ENCODE results near the gene SNCG. TPM values are rescaled to one million over a fixed set of nuclear protein-coding genes. Genes with fewer than 3 reads are reported as not detected.

The SNCG gene
- polyA plus RNA-seq, 2 of the 4 experiments (the other 2 are of a cell fraction), result 7.4 to 17.9 TPM

- CTCF ChIA-PET, result interaction anchor here (0.7 to 4.3 kb wide), 9 partner anchors 10 to 564 kb away, joined by 3 to 24 read pairs (median 4); partner anchors contain the start of genes ADIRF and SNCG
- H3K4me3 ChIP-seq, result no peak overlapping the region
- no peak for ATAC-seq
- POLR2A ChIA-PET, result no interaction called here
- H3K27ac ChIP-seq, result no peak overlapping the region
- no peaks in the 10 kb centered on the region for H3K9me3 ChIP-seq
- 93% methylated on average over 77 of the region's 94 CpGs for WGBS (ENCODE audit: missing lambda C conversion rate)
- no peak for DNase-seq (ENCODE audit: low read depth in 1 of 2, low spot score in 1 of 2)
- 0 out of 3 replicates have a peak, but pooled peaks cover 4% of the 10 kb centered on the region for H3K4me1 ChIP-seq
- no peak for FAIRE-seq
- TF ChIP-seq HES2 (IDR thresholded peaks at IDR 0.05) (no peak), CBX2 (IDR thresholded peaks at IDR 0.05; ENCODE audit: borderline replicate concordance, low read depth) (no peak)
- no peak overlapping the region for H3K4me2 ChIP-seq
These were observed 15.7 kb upstream of the SNCG start for GRCh38 chr10:86942441-86943315.

GRCh38 chr10:86943316-86944030, 14.9 kb upstream of the SNCG start:
- 88% methylated on average over 28 of the region's 30 CpGs for WGBS (ENCODE audit: missing lambda C conversion rate)
- DNase-seq (ENCODE audit: low read depth in 1 of 2, low spot score in 1 of 2), result no peak
- FAIRE-seq, result no peak
- no peak for ATAC-seq
- ChIA-PET POLR2A (no interaction called here), CTCF (interaction anchor here (0.6 to 4.3 kb wide), 6 partner anchors 11 to 276 kb away, joined by 3 to 24 read pairs (median 4); partner anchors contain the start of genes ADIRF and SNCG)
- H3K27ac ChIP-seq, result no peak overlapping the region
- H3K9me3 ChIP-seq, result no peaks in the 10 kb centered on the region
- TF ChIP-seq CEBPB (IDR thresholded peaks at IDR 0.05) (no peak), RNF2 (IDR thresholded peaks at IDR 0.05; ENCODE audit: borderline replicate concordance, low read depth) (no peak), PHF8 (IDR thresholded peaks at IDR 0.05; ENCODE audit: borderline replicate concordance, low read depth) (no peak), SMC3 (IDR thresholded peaks at IDR 0.05) (no peak), RCOR1 (IDR thresholded peaks at IDR 0.05; ENCODE audit: low read depth, low read length) (no peak), ZC3H11A (IDR thresholded peaks at IDR 0.05) (no peak), MAFK (IDR thresholded peaks at IDR 0.05; ENCODE audit: partially characterized antibody) (no peak), JUN (IDR thresholded peaks at IDR 0.05) (no peak), MAX (IDR thresholded peaks at IDR 0.05) (no peak), CBX2 (IDR thresholded peaks at IDR 0.05; ENCODE audit: borderline replicate concordance, low read depth) (no peak), FOXS1 (CRISPR knock-in tag; IDR thresholded peaks at IDR 0.05) (no peak)
- H3K4me2 ChIP-seq, result no peak overlapping the region
- 0 out of 3 replicates have a peak, but pooled peaks cover 4% of the 10 kb centered on the region for H3K4me1 ChIP-seq
- H3K4me3 ChIP-seq, result no peak overlapping the region

GRCh38 chr10:86944031-86944419, 14.4 kb upstream of the SNCG start:
- no peak for FAIRE-seq
- H3K4me3 ChIP-seq, result no peak overlapping the region
- ATAC-seq, result no peak
- no peak overlapping the region for H3K27ac ChIP-seq
- ChIA-PET POLR2A (no interaction called here), CTCF (interaction anchor here (0.6 to 4.3 kb wide), 4 partner anchors 10 to 277 kb away, joined by 3 to 24 read pairs (median 12); partner anchors contain the start of genes ADIRF and SNCG)
- DNase-seq (ENCODE audit: low read depth in 1 of 2, low spot score in 1 of 2), result no peak
- H3K4me1 ChIP-seq, result 0 out of 3 replicates have a peak, but pooled peaks cover 4% of the 10 kb centered on the region
- WGBS (ENCODE audit: missing lambda C conversion rate), result 68% methylated on average over 4 of the region's 4 CpGs
- no peaks in the 10 kb centered on the region for H3K9me3 ChIP-seq
- TF ChIP-seq GATA3 (IDR thresholded peaks at IDR 0.05; ENCODE audit: borderline replicate concordance) (no peak), NPAS2 (CRISPR knock-in tag; IDR thresholded peaks at IDR 0.05; ENCODE audit: borderline replicate concordance) (no peak), KDM1A (IDR thresholded peaks at IDR 0.05; ENCODE audit: low read depth) (no peak), JUNB (IDR thresholded peaks at IDR 0.05) (no peak), RFX5 (IDR thresholded peaks at IDR 0.05) (no peak), CHD4 (IDR thresholded peaks at IDR 0.05; ENCODE audit: borderline replicate concordance) (no peak), KDM5A (IDR thresholded peaks at IDR 0.05) (no peak), NR3C1 (IDR thresholded peaks at IDR 0.05) (no peak), ZC3H11A (IDR thresholded peaks at IDR 0.05) (no peak), ZNF302 (CRISPR knock-in tag; IDR thresholded peaks at IDR 0.05) (no peak), ESRRA (IDR thresholded peaks at IDR 0.05; ENCODE audit: borderline replicate concordance, low read length) (no peak), BCL3 (IDR thresholded peaks at IDR 0.05) (no peak), FOSL2 (IDR thresholded peaks at IDR 0.05) (no peak), FOSL2 (CRISPR knock-in tag; IDR thresholded peaks at IDR 0.05) (no peak), JUN (IDR thresholded peaks at IDR 0.05) (no peak), CTCF (IDR thresholded peaks at IDR 0.05) (no peak), HOXB13 (CRISPR knock-in tag; IDR thresholded peaks at IDR 0.05; ENCODE audit: low read depth) (no peak), E2F6 (IDR thresholded peaks at IDR 0.05; ENCODE audit: borderline replicate concordance, low read depth) (no peak), HDAC2 (IDR thresholded peaks at IDR 0.05) (no peak), CBX8 (IDR thresholded peaks at IDR 0.05) (no peak), EP300 (IDR thresholded peaks at IDR 0.05) (no peak)
- no peak overlapping the region for H3K4me2 ChIP-seq
